HepG2 (cell line): ENCODE data around the gene CDH23. TPM values are rescaled to one million over a fixed set of nuclear protein-coding genes. Genes with fewer than 3 reads are reported as not detected.
A peak's percentile ranks its signal among the peaks of the same experiment; 100 is the strongest.

Experiments
- ATAC-seq: fragments of 200-7000 bp; cut with Tn5 transposase; 3 replicates; pipeline ENCODE4 v1.9.1; 2020; ENCODE audit warnings: mild to moderate bottlenecking, moderate library complexity
- BruUV-seq: library from RNA; stranded (reverse); fragments of 400-500 nt; replicated peaks from 2 replicates; lab custom pipeline; 2021; lab: Mats Ljungman, UMichigan
- CTCF ChIA-PET: fragments of 300-600 bp; formaldehyde crosslinking; extraction: SDS; loops from one replicate; lab custom pipeline; 2021; ENCODE audit warnings: low total read pairs, inconsistent platforms, low intra/inter-chr PET ratio; lab: Yijun Ruan, JAX
- POLR2A ChIA-PET: fragments of 350-600 bp; sonication (Branson Sonifier 250); formaldehyde crosslinking; loops from one replicate; lab custom pipeline; 2020; ENCODE audit warnings: antibody characterized with exemption, inconsistent platforms; lab: Yijun Ruan, JAX
- DNase-seq: peaks from one replicate; pipeline ENCODE4 v3.0.0-alpha.2; 2015; ENCODE audit warnings: low spot score
- FAIRE-seq: peaks from 3 replicates; lab custom pipeline; 2011; peaks lifted over from hg19 to GRCh38; lab: Jason Lieb, UNC
- H2AFZ ChIP-seq: one replicate; pipeline ENCODE4 v1.6.1; 2011; ENCODE audit warnings: low read length, inconsistent platforms
- H3K27ac ChIP-seq: fragments of 300-600 bp; 3 replicates; pipeline ENCODE4 v1.8.0; 2011; ENCODE audit warnings: mixed run types, mild to moderate bottlenecking, mixed read lengths, low read length, inconsistent platforms; ENCODE audit not compliant: insufficient read depth; ENCODE audit errors: extremely low read length
- H3K27me3 ChIP-seq, 2 experiments: fragments of 200-600 bp in 1 of 2; 2 replicates in 1 of 2; 3 replicates in 1 of 2; pipeline versions ENCODE4 v1.6.0 to v1.8.0; 2011; ENCODE audit warnings: low read length in 2 of 2, mild to moderate bottlenecking in 2 of 2, moderate library complexity in 2 of 2, inconsistent platforms in 1 of 2; ENCODE audit not compliant: insufficient read depth in 2 of 2, control insufficient read depth in 1 of 2
- H3K36me3 ChIP-seq, 2 experiments: fragments of 200-600 bp in 1 of 2; replicated peaks in 1 of 2; 2 replicates in 1 of 2; 3 replicates in 1 of 2; pipeline versions ENCODE4 v1.5.1 to v1.8.0; 2011; ENCODE audit warnings: low read length in 2 of 2, inconsistent platforms in 1 of 2; ENCODE audit not compliant: insufficient read depth in 2 of 2, control insufficient read depth in 1 of 2
- H3K4me1 ChIP-seq: 2 replicates; pipeline ENCODE4 v1.5.1; 2012; ENCODE audit warnings: low read length, inconsistent platforms; ENCODE audit not compliant: insufficient read depth
- H3K4me2 ChIP-seq: 2 replicates; pipeline ENCODE4 v1.6.0; 2011; ENCODE audit warnings: low read depth, low read length, inconsistent platforms
- H3K4me3 ChIP-seq, 3 experiments: fragments of 200-600 bp in 1 of 3; sonication (generic), shearing (Covaris generic) in 1 of 3; replicated peaks in 1 of 3; 2 replicates each; pipeline ENCODE4 v1.5.1; 2011 to 2016; ENCODE audit warnings: low read length in 3 of 3, inconsistent platforms in 2 of 3, low read depth in 2 of 3, mild to moderate bottlenecking in 2 of 3, control low read depth in 1 of 3, mixed read lengths in 1 of 3; ENCODE audit not compliant: insufficient read depth in 1 of 3
- H3K79me2 ChIP-seq: one replicate; pipeline ENCODE4 v1.6.1; 2011; ENCODE audit warnings: low read length, inconsistent platforms; ENCODE audit not compliant: insufficient read depth
- H3K9ac ChIP-seq: 2 replicates; pipeline ENCODE4 v1.6.0; 2011; ENCODE audit warnings: mild to moderate bottlenecking, low read depth, low read length, inconsistent platforms; ENCODE audit not compliant: insufficient read depth
- H3K9me3 ChIP-seq: 2 replicates; pipeline ENCODE4 v1.5.1; 2012; ENCODE audit warnings: mild to moderate bottlenecking, low read length
- H4K20me1 ChIP-seq: 2 replicates; pipeline ENCODE4 v1.6.0; 2011; ENCODE audit warnings: inconsistent platforms, mild to moderate bottlenecking, low read length, moderate library complexity; ENCODE audit not compliant: insufficient read depth
- KDM2A ChIP-seq: sonication (generic); formaldehyde crosslinking; IDR thresholded peaks from 2 replicates; pipeline ENCODE4 v1.4.0; 2020; ENCODE audit warnings: low read depth, missing genetic modification reagents, borderline replicate concordance
- MYC ChIP-seq: sonication (generic); formaldehyde crosslinking; IDR thresholded peaks from 2 replicates; pipeline ENCODE4 v1.9.0; 2021; ENCODE audit warnings: missing genetic modification reagents, borderline replicate concordance
- NFIC ChIP-seq: IDR thresholded peaks from 2 replicates; pipeline ENCODE4 v1.6.1; 2012; ENCODE audit warnings: mild to moderate bottlenecking, low read length, inconsistent platforms
- ZFP36L1 ChIP-seq: sonication (generic); formaldehyde crosslinking; IDR thresholded peaks from 2 replicates; pipeline ENCODE4 v1.8.0; 2022; ENCODE audit warnings: mild to moderate bottlenecking, missing genetic modification reagents, moderate library complexity
- ZNF124 ChIP-seq: sonication (generic); formaldehyde crosslinking; IDR thresholded peaks from 2 replicates; pipeline ENCODE4 v1.4.0; 2020; ENCODE audit warnings: missing genetic modification reagents
- ZNF704 ChIP-seq: sonication (generic); formaldehyde crosslinking; IDR thresholded peaks from 2 replicates; pipeline ENCODE4 v1.8.1; 2023; ENCODE audit warnings: mild to moderate bottlenecking, inconsistent platforms, moderate library complexity, missing genetic modification reagents, borderline replicate concordance
- WGBS: methylation state at CpG from one replicate; pipeline ENCODE4 v1.1.6; 2017; ENCODE audit warnings: low lambda C conversion rate; 5-methylcytosine and 5-hydroxymethylcytosine counted together
- in situ Hi-C: cut with HindIII; loops from 2 replicates; pipeline ENCODE4 v1.10.0; 2017; ENCODE audit warnings: low pct_unique_long_range_greater_than_20kb; ENCODE audit not compliant: extremely low pct_ligation_motif_present
- intact Hi-C: fragments of 100-400 bp; cut with micrococcal nuclease; formaldehyde crosslinking; loops from one replicate; pipeline ENCODE4 v1.10.0; 2022; ENCODE audit not compliant: unreplicated experiment
- polyA plus RNA-seq, 8 experiments: library from polyadenylated mRNA; depleted of rRNA in 3 of 8; stranded (reverse) in 7 of 8; unstranded in 1 of 8; fragments of >200 nt; fragmentation: Illumina TruSeq in 4 of 8; extraction: Trizol in 4 of 8; gene quantifications; 2 replicates each; pipeline versions ENCODE4 v1.2.1 to v1.2.3, GENCODE V29; 2011 to 2016; ENCODE audit warnings: low read depth in 4 of 8, missing spikeins in 1 of 8, mixed read lengths in 1 of 8; ENCODE audit not compliant: insufficient read depth in 1 of 8
- total RNA-seq, 5 experiments: library from RNA; depleted of rRNA; stranded (reverse); fragments of >200 nt; fragmentation: Illumina TruSeq; extraction: Trizol; gene quantifications; 2 replicates each; pipeline ENCODE4 v1.2.3, GENCODE V29; 2016; ENCODE audit warnings: low read depth in 1 of 5
- TF ChIP-seq, protein P1 (sequence below): fragments of 450-650 bp; IDR thresholded peaks from 2 replicates; pipeline ENCODE4 v1.6.1; 2016

The CDH23 gene
- total and polyA plus RNA-seq, 2 of the 13 experiments (the other 11 are each of a cell fraction or from before 2014, with no cell fraction given): 0.13 TPM; not detected in 1

- CTCF ChIA-PET: no interaction called here
- POLR2A ChIA-PET: no interaction called here
- Histone ChIP-seq H3K4me2 (no peak overlapping the region), H4K20me1 (no peaks in the 10 kb centered on the region), H3K36me3 (no peaks in the 10 kb centered on the region), H3K9me3 (no peaks in the 10 kb centered on the region), H3K79me2 (no peaks in the 10 kb centered on the region), H3K4me1 (no peaks in the 10 kb centered on the region), H3K4me3 (no peak overlapping the region), H3K27me3 (peaks cover 4 to 75% of the 10 kb centered on the region in 2 experiments; a peak in 4 of 5 replicates), H3K9ac (no peak overlapping the region), H3K27ac (no peak overlapping the region), H2AFZ (no peak overlapping the region)
- in situ Hi-C loops (no loop called here), intact Hi-C loops (no loop called here)
- 10% methylated on average over 3 of the region's 5 CpGs for WGBS
- FAIRE-seq (no peak), ATAC-seq (no peak), DNase-seq (no peak)
- BruUV-seq: no TSS peak
- no peak for TF ChIP-seq ZNF124 (CRISPR knock-in tag)
- no peak for TF ChIP-seq ZNF704 (CRISPR knock-in tag)
- TF ChIP-seq, protein P1, sequence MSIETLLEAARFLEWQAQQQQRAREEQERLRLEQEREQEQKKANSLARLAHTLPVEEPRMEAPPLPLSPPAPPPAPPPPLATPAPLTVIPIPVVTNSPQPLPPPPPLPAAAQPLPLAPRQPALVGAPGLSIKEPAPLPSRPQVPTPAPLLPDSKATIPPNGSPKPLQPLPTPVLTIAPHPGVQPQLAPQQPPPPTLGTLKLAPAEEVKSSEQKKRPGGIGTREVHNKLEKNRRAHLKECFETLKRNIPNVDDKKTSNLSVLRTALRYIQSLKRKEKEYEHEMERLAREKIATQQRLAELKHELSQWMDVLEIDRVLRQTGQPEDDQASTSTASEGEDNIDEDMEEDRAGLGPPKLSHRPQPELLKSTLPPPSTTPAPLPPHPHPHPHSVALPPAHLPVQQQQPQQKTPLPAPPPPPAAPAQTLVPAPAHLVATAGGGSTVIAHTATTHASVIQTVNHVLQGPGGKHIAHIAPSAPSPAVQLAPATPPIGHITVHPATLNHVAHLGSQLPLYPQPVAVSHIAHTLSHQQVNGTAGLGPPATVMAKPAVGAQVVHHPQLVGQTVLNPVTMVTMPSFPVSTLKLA: peak; percentile 82
- no peak for TF ChIP-seq NFIC
- TF ChIP-seq KDM2A (CRISPR knock-in tag): no peak
- TF ChIP-seq MYC: no peak
Measured at GRCh38 chr10:71479831-71480230, 83.1 kb downstream of the CDH23 start.

GRCh38 chr10:71480662-71481061 lies 83.9 kb downstream of the CDH23 start:
- 0% methylated on average over 3 of the region's 5 CpGs for WGBS
- CTCF ChIA-PET: no interaction called here
- H2AFZ ChIP-seq: no peak overlapping the region
- peaks cover 6 to 72% of the 10 kb centered on the region in 2 experiments; a peak in 4 of 5 replicates for H3K27me3 ChIP-seq
- POLR2A ChIA-PET: no interaction called here
- ATAC-seq (no peak), FAIRE-seq (no peak), DNase-seq (no peak)
- H3K79me2 ChIP-seq: no peaks in the 10 kb centered on the region
- no peaks in the 10 kb centered on the region for H3K36me3 ChIP-seq
- no TSS peak for BruUV-seq
- no peak overlapping the region for H3K4me2 ChIP-seq
- in situ Hi-C loops (no loop called here), intact Hi-C loops (no loop called here)
- no peak for TF ChIP-seq ZFP36L1 (CRISPR knock-in tag)
- no peak overlapping the region for H3K4me3 ChIP-seq
- H3K4me1 ChIP-seq: no peaks in the 10 kb centered on the region
- H3K9ac ChIP-seq: no peak overlapping the region
- no peaks in the 10 kb centered on the region for H3K9me3 ChIP-seq
- no peaks in the 10 kb centered on the region for H4K20me1 ChIP-seq
- no peak overlapping the region for H3K27ac ChIP-seq
